Body of pancreas (tissue), 4 donors: Measurements from ENCODE around the gene HLA-DMB. TPM values are rescaled to one million over a fixed set of nuclear protein-coding genes. Genes with fewer than 3 reads are reported as not detected.

ENCODE experiments used
- ATAC-seq: fragments of 150-250 bp; one replicate; pipeline ENCODE4 v1.9.1; 2016
- DNase-seq, 4 donors: peaks; one replicate each; pipeline ENCODE4 v3.0.0-alpha.2; 2019
- H3K27ac ChIP-seq, 4 donors: fragments of 200-600 bp; sonication (generic); 1 replicate in 3 of 4; 2 replicates in 1 of 4; pipeline versions ENCODE4 v1.5.1 to v1.6.1; 2016 to 2019; ENCODE audit warnings: mild to moderate bottlenecking in 1 of 4, mixed read lengths in 1 of 4, moderate library complexity in 1 of 4
- H3K27me3 ChIP-seq, 2 donors: fragments of 200-600 bp; sonication (generic); one replicate each; pipeline ENCODE4 v1.6.0; 2016; ENCODE audit warnings: mild to moderate bottlenecking in 1 of 2
- H3K36me3 ChIP-seq, 2 donors: fragments of 200-600 bp; sonication (generic); replicated peaks in 1 of 2; 2 replicates each; pipeline ENCODE4 v1.5.1; 2016; ENCODE audit warnings: low read depth in 2 of 2; ENCODE audit not compliant: insufficient read depth in 1 of 2
- H3K4me1 ChIP-seq: fragments of 200-600 bp; sonication (generic); one replicate; pipeline ENCODE4 v1.6.0; 2016
- H3K4me3 ChIP-seq, 2 donors: fragments of 200-600 bp; sonication (generic); 1 replicate in 1 of 2; 2 replicates in 1 of 2; pipeline ENCODE4 v1.5.1; 2016 to 2019
- H3K9me3 ChIP-seq, 3 donors: fragments of 200-600 bp; sonication (generic); 1 replicate in 2 of 3; 2 replicates in 1 of 3; pipeline ENCODE4 v1.5.1; 2016
- POLR2A ChIP-seq, 3 donors: fragments of 450-650 bp; IDR thresholded peaks; one replicate each; pipeline ENCODE4 v1.6.1; 2016; ENCODE audit warnings: antibody characterized with exemption in 3 of 3, mild to moderate bottlenecking in 2 of 3
- WGBS, 2 donors: methylation state at CpG; one replicate each; pipeline ENCODE4 v1.1.5; 2017; 5-methylcytosine and 5-hydroxymethylcytosine counted together
- intact Hi-C: fragments of 100-400 bp; cut with DNase I; formaldehyde crosslinking; loops from one replicate; pipeline ENCODE4 v1.15.1; 2023
- total RNA-seq, 2 donors: library from RNA; depleted of rRNA; stranded (reverse); fragments of >200 nt; gene quantifications; one replicate each; pipeline ENCODE4 v1.1.0, GENCODE V29; 2016
- TF ChIP-seq, protein P1 (sequence below), 7 experiments: fragments of 450-650 bp in 4 of 7; fragments of 200-600 bp in 3 of 7; sonication (generic) in 3 of 7; IDR thresholded peaks; one replicate each; pipeline ENCODE4 v1.5.1; 2016 to 2019; ENCODE audit warnings: antibody characterized with exemption in 7 of 7

Gene HLA-DMB
- total RNA-seq, 2 donors from 2014 or later, result 3.0 to 14.3 TPM

DNA sequence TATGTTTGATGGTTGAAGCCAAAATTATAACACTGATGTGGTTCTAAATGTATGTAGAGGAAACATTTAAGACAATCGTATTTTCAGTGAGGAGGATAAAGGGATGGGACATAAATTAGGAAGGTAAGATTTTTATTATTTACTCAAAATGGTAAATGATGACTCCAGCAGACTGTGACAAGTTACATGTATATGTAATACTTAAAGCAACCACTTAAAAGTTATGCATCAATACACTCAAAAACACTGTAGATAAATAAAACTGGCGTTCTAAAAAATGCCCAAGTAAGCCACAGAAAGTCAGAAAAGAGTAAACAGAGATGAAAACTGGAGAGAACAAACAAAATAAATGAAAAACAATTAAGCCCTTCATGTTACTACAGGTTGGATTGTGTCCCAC is 18.7 kb downstream of the HLA-DMB start:
- no peak overlapping the region for H3K27ac ChIP-seq
- H3K4me3 ChIP-seq, result no peak overlapping the region
- 83 to 94% methylated on average over 2 of the region's 2 CpGs for WGBS, 2 donors
- ATAC-seq (no peak), DNase-seq (no peak)
- H3K4me1 ChIP-seq, result peaks cover 11% of the 10 kb centered on the region
- H3K36me3 ChIP-seq, result no peaks in the 10 kb centered on the region
- no peaks in the 10 kb centered on the region for H3K27me3 ChIP-seq
- TF ChIP-seq, protein P1, sequence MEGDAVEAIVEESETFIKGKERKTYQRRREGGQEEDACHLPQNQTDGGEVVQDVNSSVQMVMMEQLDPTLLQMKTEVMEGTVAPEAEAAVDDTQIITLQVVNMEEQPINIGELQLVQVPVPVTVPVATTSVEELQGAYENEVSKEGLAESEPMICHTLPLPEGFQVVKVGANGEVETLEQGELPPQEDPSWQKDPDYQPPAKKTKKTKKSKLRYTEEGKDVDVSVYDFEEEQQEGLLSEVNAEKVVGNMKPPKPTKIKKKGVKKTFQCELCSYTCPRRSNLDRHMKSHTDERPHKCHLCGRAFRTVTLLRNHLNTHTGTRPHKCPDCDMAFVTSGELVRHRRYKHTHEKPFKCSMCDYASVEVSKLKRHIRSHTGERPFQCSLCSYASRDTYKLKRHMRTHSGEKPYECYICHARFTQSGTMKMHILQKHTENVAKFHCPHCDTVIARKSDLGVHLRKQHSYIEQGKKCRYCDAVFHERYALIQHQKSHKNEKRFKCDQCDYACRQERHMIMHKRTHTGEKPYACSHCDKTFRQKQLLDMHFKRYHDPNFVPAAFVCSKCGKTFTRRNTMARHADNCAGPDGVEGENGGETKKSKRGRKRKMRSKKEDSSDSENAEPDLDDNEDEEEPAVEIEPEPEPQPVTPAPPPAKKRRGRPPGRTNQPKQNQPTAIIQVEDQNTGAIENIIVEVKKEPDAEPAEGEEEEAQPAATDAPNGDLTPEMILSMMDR (IDR thresholded peaks at IDR 0.05), result no peak
- TF ChIP-seq POLR2A (IDR thresholded peaks at IDR 0.05), result no peak
- H3K9me3 ChIP-seq, result no peaks in the 10 kb centered on the region
- intact Hi-C loops, result no loop called here

DNA sequence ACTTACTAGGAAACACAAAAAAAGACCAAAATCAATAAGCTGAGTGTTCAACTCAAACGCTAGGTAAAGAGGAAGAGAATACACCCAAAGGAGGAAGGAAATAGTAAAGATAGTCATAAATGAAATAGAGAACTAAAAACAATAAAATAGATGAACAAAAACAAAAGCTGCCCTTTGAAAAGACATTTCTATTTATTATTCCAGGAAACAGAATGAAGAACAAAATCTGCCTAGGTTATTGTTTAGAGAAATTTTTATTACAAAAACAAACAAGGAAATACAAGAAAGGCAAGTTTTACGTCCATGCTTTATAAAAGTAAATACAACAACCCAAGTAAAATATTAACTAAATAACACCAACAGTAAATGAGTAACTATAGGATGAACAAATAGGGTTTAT is 20.1 kb downstream of the HLA-DMB start:
- ATAC-seq (no peak), DNase-seq (no peak)
- Histone ChIP-seq H3K4me1 (peaks cover 11% of the 10 kb centered on the region), H3K36me3 (no peaks in the 10 kb centered on the region), H3K9me3 (no peaks in the 10 kb centered on the region), H3K27ac (peak overlapping the region in 1 of 4 donors; percentile 34), H3K27me3 (no peaks in the 10 kb centered on the region), H3K4me3 (no peak overlapping the region)
- intact Hi-C loops, result no loop called here
- TF ChIP-seq, protein P1 (IDR thresholded peaks at IDR 0.05), result no peak
- TF ChIP-seq POLR2A (IDR thresholded peaks at IDR 0.05), result no peak
- 1 to 7% methylated on average over 2 of the region's 2 CpGs for WGBS, 2 donors

DNA sequence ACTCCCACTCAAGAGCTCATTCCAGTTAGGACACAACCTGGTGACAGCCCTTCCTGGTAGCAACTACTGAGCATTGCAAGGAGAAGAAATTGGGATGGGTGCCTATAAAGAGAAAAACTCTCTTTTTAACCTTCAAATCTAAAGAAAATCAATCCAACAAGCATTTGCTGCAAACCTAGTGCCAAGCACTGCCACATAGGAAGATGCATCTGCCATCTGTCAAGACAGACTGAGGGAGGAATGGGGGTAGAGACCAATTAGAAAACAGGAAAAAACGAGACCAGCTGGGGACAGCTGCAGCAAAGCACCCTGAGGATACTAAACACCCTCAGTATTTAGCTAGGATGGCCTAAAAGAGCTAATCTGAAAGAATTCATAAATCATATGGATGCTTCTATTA is 27.9 kb downstream of the HLA-DMB start:
- H3K36me3 ChIP-seq, result no peaks in the 10 kb centered on the region
- H3K4me1 ChIP-seq, result peaks cover 11% of the 10 kb centered on the region
- ATAC-seq (no peak), DNase-seq (no peak)
- H3K4me3 ChIP-seq, result no peak overlapping the region
- 42 to 63% methylated on average over 1 of the region's 1 CpG for WGBS, 2 donors
- H3K9me3 ChIP-seq, result no peaks in the 10 kb centered on the region
- intact Hi-C loops, result no loop called here
- no peak for TF ChIP-seq POLR2A (IDR thresholded peaks at IDR 0.05)
- TF ChIP-seq, protein P1 (IDR thresholded peaks at IDR 0.05), result no peak
- no peaks in the 10 kb centered on the region for H3K27me3 ChIP-seq
- no peak overlapping the region for H3K27ac ChIP-seq

DNA sequence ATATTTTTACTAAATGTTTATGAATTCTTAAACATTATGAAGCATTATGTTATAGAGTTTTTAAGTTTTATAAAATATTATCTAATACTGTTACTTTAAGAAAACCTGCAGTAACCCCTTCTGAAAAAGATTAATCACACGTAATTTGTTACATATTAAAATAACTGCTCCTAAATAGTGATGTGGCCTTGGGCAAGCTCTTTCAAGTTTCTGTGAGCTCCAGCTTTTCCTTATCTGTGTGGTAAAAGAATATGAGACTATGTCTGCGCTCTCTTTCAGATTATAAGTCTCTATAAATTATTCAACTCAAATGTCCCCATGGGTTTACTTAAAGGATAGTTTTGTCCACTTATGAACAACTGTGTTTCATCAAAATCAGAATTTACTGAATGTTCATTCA is 31.9 kb downstream of the HLA-DMB start:
- Histone ChIP-seq H3K4me3 (no peak overlapping the region), H3K27me3 (no peaks in the 10 kb centered on the region), H3K9me3 (no peaks in the 10 kb centered on the region), H3K4me1 (peaks cover 33% of the 10 kb centered on the region), H3K27ac (peak overlapping the region in 2 of 4 donors; percentile 24 to 66), H3K36me3 (no peaks in the 10 kb centered on the region)
- TF ChIP-seq, protein P1 (IDR thresholded peaks at IDR 0.05), result no peak
- TF ChIP-seq POLR2A (IDR thresholded peaks at IDR 0.05), result no peak
- peak in 1 of 4 donors; percentile 34 for DNase-seq
- intact Hi-C loops, result no loop called here
- ATAC-seq, result peak; percentile 60
- 15 to 23% methylated on average over 2 of the region's 2 CpGs for WGBS, 2 donors

DNA sequence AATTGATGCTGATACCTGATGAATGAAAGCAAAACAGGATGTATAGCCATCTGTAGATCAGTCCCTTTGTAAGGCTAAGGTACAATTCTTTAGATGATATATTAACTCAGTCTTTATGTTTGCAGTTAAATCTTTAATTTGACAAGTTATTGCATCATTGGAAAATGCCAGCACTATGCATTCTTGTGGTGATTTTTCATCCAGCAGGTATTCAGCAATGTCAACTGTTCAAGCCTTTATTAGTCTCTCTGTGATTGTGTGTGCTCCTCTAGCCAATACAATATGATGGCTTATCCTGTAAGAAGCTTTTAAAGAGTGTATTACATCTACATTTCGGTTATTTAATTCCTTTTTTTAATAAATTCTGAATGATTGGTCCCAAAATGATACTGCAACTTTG is 34.3 kb downstream of the HLA-DMB start:
- H3K4me1 ChIP-seq, result peaks cover 47% of the 10 kb centered on the region
- intact Hi-C loops, result no loop called here
- DNase-seq (no peak), ATAC-seq (no peak)
- WGBS, 2 donors, result 79 to 84% methylated on average over 1 of the region's 1 CpG
- H3K27ac ChIP-seq, result no peak overlapping the region
- no peaks in the 10 kb centered on the region for H3K9me3 ChIP-seq
- no peaks in the 10 kb centered on the region for H3K36me3 ChIP-seq
- H3K4me3 ChIP-seq, result no peak overlapping the region
- TF ChIP-seq, protein P1 (IDR thresholded peaks at IDR 0.05), result no peak
- TF ChIP-seq POLR2A (IDR thresholded peaks at IDR 0.05), result no peak
- H3K27me3 ChIP-seq, result no peaks in the 10 kb centered on the region
